Measurements from ENCODE around the gene ROCK2. TPM values are rescaled to one million over a fixed set of nuclear protein-coding genes. Genes with fewer than 3 reads are reported as not detected.

The ROCK2 gene
- total and polyA plus RNA-seq, 2 of the 8 experiments (the other 6 are each of a cell fraction or from before 2014, with no cell fraction given) = 2.7 to 29.0 TPM

- no peak overlapping the region for H3K14ac ChIP-seq (ENCODE audit: insufficient read length)
- no peaks in the 10 kb centered on the region for H3K27me3 ChIP-seq (replicated peaks in 1 of 4; ENCODE audit: control insufficient read depth in 3 of 4, extremely low read depth in 1 of 4, insufficient read depth in 3 of 4, low read length in 3 of 4)
- no peak overlapping the region for H4K91ac ChIP-seq (replicated peaks; ENCODE audit: insufficient read length, low read length)
- ChIA-PET CTCF (ENCODE audit: partially characterized antibody) (interaction anchor here (1.0 to 1.2 kb wide), 2 partner anchors 32 to 232 kb away, joined by 3 to 4 read pairs; no protein-coding TSS in a partner anchor), POLR2A (ENCODE audit: partially characterized antibody) (interaction anchor here (1.2 kb wide), 1 partner anchor 26 kb away, joined by 3 read pairs; the partner anchor contains the start of gene SLC66A3)
- no peaks in the 10 kb centered on the region for H3K79me2 ChIP-seq (ENCODE audit: control insufficient read depth in 1 of 2, insufficient read depth in 2 of 2, low read length in 2 of 2)
- DNase-seq (ENCODE audit: low read depth in 1 of 2, low spot score in 2 of 2) (no peak), FAIRE-seq (no peak)
- no peaks in the 10 kb centered on the region; a peak in 2 of 8 replicates for H3K36me3 ChIP-seq (ENCODE audit: control insufficient read depth in 2 of 4, insufficient read depth in 4 of 4, low read length in 3 of 4)
- H3K9me3 ChIP-seq (ENCODE audit: insufficient read depth in 2 of 2, low read depth in 1 of 2, low read length in 1 of 2) = no peaks in the 10 kb centered on the region
- no peak overlapping the region for H2AK5ac ChIP-seq (ENCODE audit: low read depth, low read length)
- no peak overlapping the region for H3K56ac ChIP-seq (replicated peaks; ENCODE audit: insufficient read length, low read depth, low read length)
- H3K23ac ChIP-seq (ENCODE audit: insufficient read length) = no peak overlapping the region
- H3K4me1 ChIP-seq (replicated peaks in 1 of 4; ENCODE audit: control insufficient read depth in 3 of 4, insufficient read depth in 4 of 4, low read length in 3 of 4) = no peaks in the 10 kb centered on the region; a peak in 1 of 7 replicates
- H3K4ac ChIP-seq (replicated peaks; ENCODE audit: insufficient read length, low read depth, low read length) = no peak overlapping the region
- no peak overlapping the region for H2BK15ac ChIP-seq (ENCODE audit: low read length)
- H3K4me2 ChIP-seq (ENCODE audit: insufficient read depth in 1 of 2, low read depth in 2 of 2, low read length in 2 of 2) = no peak overlapping the region
- 82% methylated on average over 6 of the region's 6 CpGs; no CpG with 5 or more reads in 1 of the 2 experiments for WGBS, 2 experiments (ENCODE audit: extremely low coverage in 1 of 2, insufficient coverage in 1 of 2, insufficient read length in 1 of 2, insufficient replicate concordance in 2 of 2, low coverage in 1 of 2, low lambda C conversion rate in 2 of 2, missing lambda C conversion rate in 1 of 2)
- H2BK12ac ChIP-seq (ENCODE audit: low read depth, low read length) = no peak overlapping the region
- H3K79me1 ChIP-seq (ENCODE audit: low read depth, low read length) = no peaks in the 10 kb centered on the region
- no peak overlapping the region for H4K8ac ChIP-seq (ENCODE audit: extremely low read depth, insufficient read depth, low read length)
- H2BK20ac ChIP-seq (ENCODE audit: low read length) = no peak overlapping the region
- H3K4me3 ChIP-seq (ENCODE audit: extremely low read depth in 1 of 4, insufficient read depth in 2 of 4, low read depth in 3 of 4, low read length in 4 of 4) = no peak overlapping the region
- no peak overlapping the region for H4K5ac ChIP-seq (ENCODE audit: insufficient read length, low read depth, low read length)
- no peak overlapping the region for H3K9ac ChIP-seq (replicated peaks in 1 of 4; ENCODE audit: extremely low read depth in 1 of 4, low read depth in 3 of 4, low read length in 3 of 4)
- no peak overlapping the region for H3K27ac ChIP-seq (ENCODE audit: low read depth, low read length)
- H2AFZ ChIP-seq (ENCODE audit: low read length) = no peak overlapping the region
- H3K18ac ChIP-seq (ENCODE audit: extremely low read depth, low read length) = no peak overlapping the region
- no peak overlapping the region for H2BK5ac ChIP-seq (ENCODE audit: low read depth, low read length)
- no peaks in the 10 kb centered on the region for H4K20me1 ChIP-seq (replicated peaks in 1 of 2; ENCODE audit: control insufficient read depth in 1 of 2, insufficient read depth in 2 of 2, low read length in 2 of 2)
- no peaks in the 10 kb centered on the region for H3K23me2 ChIP-seq (ENCODE audit: low read depth, low read length)
- no peak overlapping the region for H2BK120ac ChIP-seq (replicated peaks; ENCODE audit: low read depth, low read length)
- TF ChIP-seq RAD21 (IDR thresholded peaks at IDR 0.05 in 1 of 2, conservative IDR thresholded peaks at IDR 0.05 in 1 of 2; ENCODE audit: low read depth in 2 of 2, low read length in 2 of 2) (no peak), MAFK (IDR thresholded peaks at IDR 0.05; ENCODE audit: low read depth, low read length) (no peak), CHD1 (IDR thresholded peaks at IDR 0.05; ENCODE audit: low read depth, low read length) (no peak), SIX5 (IDR thresholded peaks at IDR 0.05; ENCODE audit: low read depth, low read length) (no peak), E2F6 (IDR thresholded peaks at IDR 0.05) (no peak)
Observed at GRCh38 chr2:11180653-11181052, 163.8 kb downstream of the ROCK2 start.

All from H1 (cell line).